DMS153 (cell line): ENCODE results near the gene SPTA1.

Experiments
- DNase-seq: peaks from one replicate; lab custom pipeline; 2025; lab: John Stamatoyannopoulos, UW

Gene SPTA1

DNA sequence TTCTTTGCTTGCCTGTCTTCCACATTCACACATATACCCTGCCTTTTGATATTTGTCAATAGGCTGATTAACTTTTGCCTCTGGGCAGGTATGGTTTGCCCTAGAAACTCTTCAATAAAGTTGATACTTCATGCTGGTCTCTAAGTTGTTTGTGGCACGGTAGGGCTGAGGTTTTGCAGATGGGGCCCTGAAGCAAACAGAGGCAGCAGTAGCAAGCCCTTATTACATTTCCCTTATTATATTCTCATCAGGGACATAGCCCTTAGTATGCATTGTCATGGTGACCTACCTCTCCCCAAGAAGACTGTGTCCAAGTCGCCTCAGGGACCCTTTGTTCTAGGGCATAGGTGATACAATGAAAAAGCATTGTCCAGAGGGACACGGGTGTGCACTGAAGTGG lies 116.0 kb downstream of the SPTA1 start, which contains the start of gene OR6P1:
TSS of gene OR6P1 (minus strand) at position 101 of the 400 bp plus-strand sequence. CDS start 6,976 bp downstream, outside the sequence.
- no peak for DNase-seq

- no peak for DNase-seq
These were observed 121.9 kb downstream of the SPTA1 start for GRCh38 chr1:158564608-158565007.

DNA sequence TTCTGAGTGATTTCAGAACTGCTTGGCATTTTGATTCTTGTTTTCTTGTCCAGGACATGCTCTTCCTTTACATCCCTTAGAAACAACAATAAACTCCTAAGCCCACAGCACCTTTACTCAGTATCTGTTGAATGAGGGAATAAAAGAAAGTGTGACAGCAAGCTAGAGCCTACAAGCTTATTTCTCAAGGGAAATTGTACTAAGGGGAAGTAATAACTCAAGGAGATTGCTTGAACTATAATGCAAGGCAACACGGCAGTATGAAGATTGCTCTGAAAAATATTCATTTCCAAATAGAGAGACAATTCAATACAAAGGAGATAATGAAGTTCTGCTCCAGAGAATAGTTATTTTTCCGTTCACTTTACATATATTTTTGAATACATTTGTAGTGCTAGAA lies 122.7 kb downstream of the SPTA1 start:
- no peak for DNase-seq
